ENCODE results near the gene NR0B2.

GRCh38 chr1:26951216-26951615 is 37.4 kb upstream of the NR0B2 start:
- TF ChIP-seq CTCF (IDR thresholded peaks at IDR 0.05; ENCODE audit: poor library complexity) (no peak), EZH2 (IDR thresholded peaks at IDR 0.05; ENCODE audit: borderline replicate concordance) (no peak), EZH2phosphoT487 (IDR thresholded peaks at IDR 0.05; ENCODE audit: low read depth, severe bottlenecking, unreplicated experiment) (no peak)

Data from hepatocyte (in vitro differentiated cells).